B cell (primary cell): ENCODE results near the gene PGAP6. TPM values are rescaled to one million over a fixed set of nuclear protein-coding genes. Genes with fewer than 3 reads are reported as not detected.
A peak's percentile ranks its signal among the peaks of the same experiment; 100 is the strongest.

Experiments used
- ATAC-seq: fragments of 200-7000 bp; cut with Tn5 transposase; one replicate; pipeline ENCODE4 v1.10.0; 2021; ENCODE audit warnings: low read depth, mild to moderate bottlenecking, moderate number of reproducible peaks, moderate library complexity
- CTCF ChIA-PET: fragments of 350-600 bp; sonication (Branson Sonifier 250); formaldehyde crosslinking; loops from one replicate; lab custom pipeline; 2021; ENCODE audit warnings: antibody characterized with exemption, inconsistent platforms; lab: Charles Lee
- POLR2A ChIA-PET: fragments of 350-600 bp; sonication (Branson Sonifier 250); formaldehyde crosslinking; loops from one replicate; lab custom pipeline; 2021; ENCODE audit warnings: antibody characterized with exemption; lab: Charles Lee
- DNase-seq: peaks from one replicate; pipeline ENCODE4 v3.0.0; 2013
- H2AFZ ChIP-seq: 2 replicates; pipeline ENCODE4 v1.6.1; 2012; ENCODE audit warnings: mild to moderate bottlenecking, low read depth, low read length; ENCODE audit not compliant: insufficient read depth, poor library complexity, severe bottlenecking
- H3K27ac ChIP-seq, 2 donors: 1 replicate in 1 of 2; 2 replicates in 1 of 2; pipeline ENCODE4 v1.5.1; 2012 to 2013; ENCODE audit warnings: low read length in 2 of 2, mild to moderate bottlenecking in 2 of 2, moderate library complexity in 1 of 2
- H3K27me3 ChIP-seq, 4 experiments: fragments of 200-600 bp in 1 of 4; sonication (generic) in 1 of 4; replicated peaks in 1 of 4; 1 replicate in 2 of 4; 2 replicates in 2 of 4; pipeline versions ENCODE4 v1.6.1 to v1.7.0; 2013 to 2016; ENCODE audit warnings: low read length in 3 of 4, mild to moderate bottlenecking in 2 of 4, mixed read lengths in 1 of 4, moderate library complexity in 1 of 4; ENCODE audit not compliant: insufficient read depth in 4 of 4, control insufficient read depth in 3 of 4; ENCODE audit errors: control extremely low read depth in 1 of 4
- H3K36me3 ChIP-seq, 2 experiments: replicated peaks in 1 of 2; 1 replicate in 1 of 2; 2 replicates in 1 of 2; pipeline versions ENCODE4 v1.6.1 to v1.7.1; 2013; ENCODE audit warnings: low read length in 1 of 2; ENCODE audit not compliant: insufficient read depth in 2 of 2, control insufficient read depth in 1 of 2; ENCODE audit errors: control extremely low read depth in 1 of 2, extremely low read depth in 1 of 2
- H3K4me1 ChIP-seq, 2 donors: fragments of 200-600 bp in 1 of 2; sonication (generic) in 1 of 2; 1 replicate in 1 of 2; 2 replicates in 1 of 2; pipeline versions ENCODE4 v1.5.1 to v1.6.1; 2013 to 2017; ENCODE audit warnings: low read length in 2 of 2; ENCODE audit not compliant: control insufficient read depth in 2 of 2, insufficient read depth in 2 of 2
- H3K4me2 ChIP-seq: replicated peaks from 2 replicates; pipeline ENCODE3; 2012; ENCODE audit warnings: mild to moderate bottlenecking, low read depth, low read length; ENCODE audit not compliant: poor library complexity, severe bottlenecking
- H3K4me3 ChIP-seq, 5 experiments: fragments of 200-600 bp in 1 of 5; sonication (generic) in 1 of 5; 1 replicate in 3 of 5; 2 replicates in 2 of 5; pipeline versions ENCODE4 v1.5.1 to v1.7.0; 2011 to 2016; ENCODE audit warnings: low read length in 4 of 5, mild to moderate bottlenecking in 4 of 5, low read depth in 2 of 5, control low read depth in 1 of 5, moderate library complexity in 1 of 5; ENCODE audit not compliant: insufficient read depth in 1 of 5; ENCODE audit errors: control extremely low read depth in 1 of 5, extremely low read depth in 1 of 5
- H3K79me2 ChIP-seq: fragments of 200-600 bp; sonication (generic); one replicate; pipeline ENCODE4 v1.6.0; 2016; ENCODE audit warnings: low read length; ENCODE audit not compliant: control insufficient read depth, insufficient read depth
- H3K9ac ChIP-seq: fragments of 200-600 bp; sonication (generic); 2 replicates; pipeline ENCODE4 v1.6.1; 2017; ENCODE audit warnings: mild to moderate bottlenecking, low read length, moderate library complexity
- H3K9me3 ChIP-seq, 3 donors: one replicate each; pipeline versions ENCODE4 v1.6.1 to v1.7.1; 2013; ENCODE audit warnings: low read length in 2 of 3; ENCODE audit not compliant: control insufficient read depth in 2 of 3, insufficient read depth in 1 of 3; ENCODE audit errors: control extremely low read depth in 1 of 3
- H4K20me1 ChIP-seq: 2 replicates; pipeline ENCODE4 v1.6.0; 2012; ENCODE audit warnings: mild to moderate bottlenecking, low read length; ENCODE audit not compliant: insufficient read depth, control insufficient read depth, poor library complexity, severe bottlenecking
- H3K27ac Mint-ChIP-seq: one replicate; pipeline ENCODE4 v1.8.0; 2021; ENCODE audit warnings: mixed read lengths
- H3K27me3 Mint-ChIP-seq: one replicate; pipeline ENCODE4 v1.8.0; 2021; ENCODE audit warnings: mixed read lengths
- H3K4me1 Mint-ChIP-seq: one replicate; pipeline ENCODE4 v1.8.0; 2021; ENCODE audit warnings: mixed read lengths
- H3K4me3 Mint-ChIP-seq: one replicate; pipeline ENCODE4 v1.8.0; 2021; ENCODE audit warnings: mixed read lengths
- H3K9me3 Mint-ChIP-seq: one replicate; pipeline ENCODE4 v1.8.0; 2022; ENCODE audit warnings: mixed read lengths; ENCODE audit not compliant: insufficient read depth
- EZH2 ChIP-seq: IDR thresholded peaks from 2 replicates; pipeline ENCODE4 v1.6.1; 2012; ENCODE audit warnings: borderline replicate concordance, low read depth, mild to moderate bottlenecking, moderate library complexity, low read length; ENCODE audit not compliant: insufficient read depth, poor library complexity, severe bottlenecking
- WGBS: methylation state at CpG from one replicate; pipeline ENCODE4 v1.1.5; 2013; ENCODE audit warnings: missing lambda C conversion rate; ENCODE audit not compliant: insufficient coverage; 5-methylcytosine and 5-hydroxymethylcytosine counted together
- intact Hi-C: fragments of 100-400 bp; cut with micrococcal nuclease; formaldehyde crosslinking; loops from one replicate; pipeline ENCODE4 v1.10.0; 2022
- polyA plus RNA-seq: library from polyadenylated mRNA; depleted of rRNA; stranded (reverse); fragments of >200 nt; gene quantifications from 2 replicates; pipeline ENCODE4 v1.2.3, GENCODE V29; 2012
- total RNA-seq, 2 donors: library from RNA; stranded (reverse); fragments of 120-200 nt in 1 of 2; gene quantifications; 1 replicate in 1 of 2; 2 replicates in 1 of 2; pipeline versions ENCODE4 v1.2.3 to v1.2.4, GENCODE V29; 2013 to 2022
- TF ChIP-seq, protein P1 (sequence below): fragments of 200-600 bp; IDR thresholded peaks from one replicate; pipeline ENCODE4 v1.8.0; 2022; ENCODE audit warnings: antibody characterized with exemption, mild to moderate bottlenecking

Gene PGAP6
- total and polyA plus RNA-seq, 2 donors (not counting 1 experiment from before 2014, with no cell fraction given): 47.4 to 158 TPM

DNA sequence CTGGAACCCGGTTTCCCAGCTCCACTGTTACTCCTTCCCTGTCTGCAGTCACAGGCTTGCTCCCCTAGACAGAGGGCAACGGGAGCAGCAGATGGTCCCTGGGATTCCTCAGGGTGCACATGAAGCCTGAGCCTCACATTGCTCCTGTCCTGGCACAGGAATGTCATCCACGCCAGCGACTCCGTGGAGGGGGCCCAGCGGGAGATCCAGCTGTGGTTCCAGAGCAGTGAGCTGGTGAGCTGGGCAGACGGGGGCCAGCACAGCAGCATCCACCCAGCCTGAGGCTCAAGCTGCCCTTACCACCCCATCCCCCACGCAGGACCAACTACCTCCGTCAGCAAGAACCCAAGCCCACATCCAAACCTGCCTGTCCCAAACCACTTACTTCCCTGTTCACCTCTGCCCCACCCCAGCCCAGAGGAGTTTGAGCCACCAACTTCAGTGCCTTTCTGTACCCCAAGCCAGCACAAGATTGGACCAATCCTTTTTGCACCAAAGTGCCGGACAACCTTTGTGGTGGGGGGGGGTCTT lies 18.3 kb upstream of the PGAP6 start:
- Mint-ChIP-seq H3K4me3 (peak overlapping the region; percentile 99), H3K9me3 (no peaks in the 10 kb centered on the region), H3K27ac (peak overlapping the region; percentile 100), H3K27me3 (no peaks in the 10 kb centered on the region), H3K4me1 (peaks cover 26% of the 10 kb centered on the region)
- Histone ChIP-seq H3K36me3 (peaks cover 0 to 6% of the 10 kb centered on the region in 2 experiments), H3K27me3 (no peaks in the 10 kb centered on the region), H3K4me1 (peaks cover 24 to 36% of the 10 kb centered on the region in 2 donors), H3K9ac (peak overlapping the region; percentile 95), H3K4me2 (peak overlapping the region; percentile 79), H3K9me3 (peaks cover 0 to 3% (median 0%) of the 10 kb centered on the region in 3 donors), H3K27ac (peak overlapping the region; percentile 78 to 90), H4K20me1 (peaks cover 7% of the 10 kb centered on the region), H3K79me2 (no peaks in the 10 kb centered on the region), H2AFZ (peak overlapping the region; percentile 93), H3K4me3 (peak overlapping the region; percentile 57 to 94 (median 91))
- intact Hi-C loops: loop anchor here (1.0 to 5.0 kb wide), 3 partner anchors 17 to 1212 kb away; partner anchors contain the start of genes CRAMP1 and IFT140
- no peak for ATAC-seq
- POLR2A ChIA-PET: interaction anchor here (0.6 to 2.6 kb wide), 9 partner anchors 8 to 249 kb away, joined by 3 to 24 read pairs (median 8); partner anchors contain the start of genes AXIN1, METTL26, PGAP6 and RAB11FIP3
- CTCF ChIA-PET: interaction anchor here (0.6 to 2.8 kb wide), 6 partner anchors 7 to 91 kb away, joined by 3 to 19 read pairs (median 3); no protein-coding TSS in a partner anchor
- DNase-seq: no peak
- WGBS: 62% methylated on average over 9 of the region's 10 CpGs
- no peak for TF ChIP-seq EZH2
- TF ChIP-seq, protein P1, sequence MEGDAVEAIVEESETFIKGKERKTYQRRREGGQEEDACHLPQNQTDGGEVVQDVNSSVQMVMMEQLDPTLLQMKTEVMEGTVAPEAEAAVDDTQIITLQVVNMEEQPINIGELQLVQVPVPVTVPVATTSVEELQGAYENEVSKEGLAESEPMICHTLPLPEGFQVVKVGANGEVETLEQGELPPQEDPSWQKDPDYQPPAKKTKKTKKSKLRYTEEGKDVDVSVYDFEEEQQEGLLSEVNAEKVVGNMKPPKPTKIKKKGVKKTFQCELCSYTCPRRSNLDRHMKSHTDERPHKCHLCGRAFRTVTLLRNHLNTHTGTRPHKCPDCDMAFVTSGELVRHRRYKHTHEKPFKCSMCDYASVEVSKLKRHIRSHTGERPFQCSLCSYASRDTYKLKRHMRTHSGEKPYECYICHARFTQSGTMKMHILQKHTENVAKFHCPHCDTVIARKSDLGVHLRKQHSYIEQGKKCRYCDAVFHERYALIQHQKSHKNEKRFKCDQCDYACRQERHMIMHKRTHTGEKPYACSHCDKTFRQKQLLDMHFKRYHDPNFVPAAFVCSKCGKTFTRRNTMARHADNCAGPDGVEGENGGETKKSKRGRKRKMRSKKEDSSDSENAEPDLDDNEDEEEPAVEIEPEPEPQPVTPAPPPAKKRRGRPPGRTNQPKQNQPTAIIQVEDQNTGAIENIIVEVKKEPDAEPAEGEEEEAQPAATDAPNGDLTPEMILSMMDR: no peak
